ENCODE data around the gene SELENOT.

GRCh38 chr3:150557725-150558124, 45.4 kb upstream of the SELENOT start:
- no peak for TF ChIP-seq CTCF (IDR thresholded peaks at IDR 0.05; ENCODE audit: low read length)
- no peak for TF ChIP-seq EZH2phosphoT487 (IDR thresholded peaks at IDR 0.05; ENCODE audit: low read length)
- no peak for TF ChIP-seq EZH2 (optimal IDR thresholded peaks at IDR 0.05; ENCODE audit: low read depth, low read length)
